Measurements from ENCODE around the gene ALG6.

ALG6 gene

DNA sequence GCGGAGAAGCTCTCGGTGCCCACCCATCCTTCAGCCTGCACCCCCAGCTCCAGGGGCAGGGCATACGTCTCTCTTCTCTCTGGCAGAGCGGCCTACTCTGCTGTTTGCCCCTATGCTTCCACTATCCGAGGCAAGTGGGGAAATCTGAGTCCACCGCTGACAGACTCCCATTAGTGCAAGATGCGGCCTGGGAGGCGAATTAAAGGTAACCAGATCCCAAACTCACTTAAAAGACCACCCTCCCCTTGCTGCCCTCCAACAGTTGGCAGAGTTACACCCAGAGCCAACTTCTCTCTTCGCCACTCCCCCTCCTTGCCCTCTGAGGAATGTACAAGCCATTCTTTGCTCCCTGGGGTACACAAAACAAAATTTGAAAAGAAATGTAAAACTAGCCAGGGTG, 38.6 kb upstream of the ALG6 start:
- Histone ChIP-seq H3K79me2 (no peaks in the 10 kb centered on the region), H3K27ac (no peak overlapping the region), H3K27me3 (ENCODE audit: control insufficient read depth, insufficient read depth, low read length) (peaks cover 27% of the 10 kb centered on the region), H3K9me3 (ENCODE audit: control insufficient read depth, low read length) (no peaks in the 10 kb centered on the region), H3K9ac (no peak overlapping the region), H3K4me2 (ENCODE audit: low read length) (no peak overlapping the region), H3K4me3 (ENCODE audit: low read depth, low read length) (no peak overlapping the region), H2AFZ (no peak overlapping the region), H3K36me3 (ENCODE audit: control insufficient read depth, insufficient read depth, low read length) (no peaks in the 10 kb centered on the region), H3K4me1 (no peaks in the 10 kb centered on the region)
- TF ChIP-seq, protein P1, sequence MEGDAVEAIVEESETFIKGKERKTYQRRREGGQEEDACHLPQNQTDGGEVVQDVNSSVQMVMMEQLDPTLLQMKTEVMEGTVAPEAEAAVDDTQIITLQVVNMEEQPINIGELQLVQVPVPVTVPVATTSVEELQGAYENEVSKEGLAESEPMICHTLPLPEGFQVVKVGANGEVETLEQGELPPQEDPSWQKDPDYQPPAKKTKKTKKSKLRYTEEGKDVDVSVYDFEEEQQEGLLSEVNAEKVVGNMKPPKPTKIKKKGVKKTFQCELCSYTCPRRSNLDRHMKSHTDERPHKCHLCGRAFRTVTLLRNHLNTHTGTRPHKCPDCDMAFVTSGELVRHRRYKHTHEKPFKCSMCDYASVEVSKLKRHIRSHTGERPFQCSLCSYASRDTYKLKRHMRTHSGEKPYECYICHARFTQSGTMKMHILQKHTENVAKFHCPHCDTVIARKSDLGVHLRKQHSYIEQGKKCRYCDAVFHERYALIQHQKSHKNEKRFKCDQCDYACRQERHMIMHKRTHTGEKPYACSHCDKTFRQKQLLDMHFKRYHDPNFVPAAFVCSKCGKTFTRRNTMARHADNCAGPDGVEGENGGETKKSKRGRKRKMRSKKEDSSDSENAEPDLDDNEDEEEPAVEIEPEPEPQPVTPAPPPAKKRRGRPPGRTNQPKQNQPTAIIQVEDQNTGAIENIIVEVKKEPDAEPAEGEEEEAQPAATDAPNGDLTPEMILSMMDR (IDR thresholded peaks at IDR 0.05): no peak

DNA sequence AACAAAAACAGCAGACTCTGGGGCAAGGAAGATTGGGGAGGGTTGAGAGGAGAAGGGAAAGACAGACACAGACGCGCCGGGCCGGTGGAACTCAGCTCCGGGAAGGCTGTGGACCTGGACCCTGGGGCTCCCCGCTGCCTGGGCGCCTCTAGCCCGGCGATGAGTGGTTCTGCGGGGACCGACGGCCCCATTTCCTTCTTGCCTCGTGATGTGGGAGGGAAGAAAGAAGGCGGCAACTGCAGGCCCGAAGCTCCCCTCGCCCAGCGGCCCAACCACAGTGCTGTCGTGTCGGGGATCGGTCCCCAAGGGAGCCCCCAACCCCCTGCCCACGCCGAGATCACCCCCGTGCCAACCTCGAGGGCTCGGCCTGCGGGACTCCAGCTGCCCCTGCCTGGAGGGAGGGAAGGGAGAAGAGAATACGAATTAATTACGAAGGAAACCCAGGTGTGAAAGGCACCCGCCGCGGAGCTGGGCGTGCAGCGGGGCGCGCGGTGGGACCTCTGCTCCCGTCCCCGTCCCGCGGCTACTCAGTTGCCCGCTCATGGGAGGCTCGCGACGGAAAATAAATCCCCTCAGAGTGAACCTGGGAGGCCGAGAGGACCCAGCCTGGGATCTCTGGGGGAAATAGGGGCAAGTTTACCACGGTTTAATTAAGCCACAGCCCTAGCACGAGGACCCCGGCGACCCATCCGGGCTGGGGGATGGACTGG, 37.7 kb upstream of the ALG6 start:
- TF ChIP-seq, protein P1 (IDR thresholded peaks at IDR 0.05): no peak
- H3K4me2 ChIP-seq (ENCODE audit: low read length): no peak overlapping the region
- H3K27me3 ChIP-seq (ENCODE audit: control insufficient read depth, insufficient read depth, low read length): peaks cover 21% of the 10 kb centered on the region
- no peak overlapping the region for H2AFZ ChIP-seq
- no peaks in the 10 kb centered on the region for H3K36me3 ChIP-seq (ENCODE audit: control insufficient read depth, insufficient read depth, low read length)
- H3K9me3 ChIP-seq (ENCODE audit: control insufficient read depth, low read length): no peaks in the 10 kb centered on the region
- H3K79me2 ChIP-seq: no peaks in the 10 kb centered on the region
- H3K4me1 ChIP-seq: no peaks in the 10 kb centered on the region
- no peak overlapping the region for H3K27ac ChIP-seq
- H3K4me3 ChIP-seq (ENCODE audit: low read depth, low read length): no peak overlapping the region
- H3K9ac ChIP-seq: no peak overlapping the region

DNA sequence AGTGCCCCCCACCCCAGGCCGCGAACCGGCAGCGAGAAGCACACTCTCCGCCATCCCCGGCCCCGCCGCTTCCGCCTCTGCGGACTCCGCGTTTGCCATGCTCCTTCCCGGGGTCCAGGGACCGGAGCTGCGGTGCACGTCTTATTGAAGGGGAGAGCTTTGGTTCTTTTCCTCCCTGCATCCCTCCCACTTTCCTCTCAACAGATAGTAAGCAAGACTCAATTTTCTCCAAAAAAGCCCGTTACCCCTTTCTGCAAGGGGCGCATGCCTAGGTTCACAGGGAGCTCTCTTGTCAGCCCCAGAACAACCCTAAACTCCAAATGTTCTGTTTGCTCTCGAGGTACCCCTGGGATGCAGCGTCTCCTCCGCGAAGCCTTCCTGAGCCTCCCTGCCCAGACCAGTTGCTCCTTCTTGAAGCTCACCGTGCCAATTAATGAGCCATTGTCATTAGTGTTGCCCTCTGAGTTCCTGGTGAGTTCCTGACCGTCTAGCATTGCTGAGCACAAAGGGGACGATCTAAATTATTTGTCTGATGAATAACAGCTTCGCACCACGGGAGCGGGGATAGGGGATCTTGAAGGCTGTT, 37.0 kb upstream of the ALG6 start:
- Histone ChIP-seq H3K9me3 (ENCODE audit: control insufficient read depth, low read length) (no peaks in the 10 kb centered on the region), H3K4me3 (ENCODE audit: low read depth, low read length) (no peak overlapping the region), H3K4me2 (ENCODE audit: low read length) (no peak overlapping the region), H3K27ac (no peak overlapping the region), H3K27me3 (ENCODE audit: control insufficient read depth, insufficient read depth, low read length) (peaks cover 21% of the 10 kb centered on the region), H3K9ac (no peak overlapping the region), H3K79me2 (no peaks in the 10 kb centered on the region), H3K4me1 (no peaks in the 10 kb centered on the region), H3K36me3 (ENCODE audit: control insufficient read depth, insufficient read depth, low read length) (no peaks in the 10 kb centered on the region), H2AFZ (no peak overlapping the region)
- TF ChIP-seq, protein P1 (IDR thresholded peaks at IDR 0.05): no peak

DNA sequence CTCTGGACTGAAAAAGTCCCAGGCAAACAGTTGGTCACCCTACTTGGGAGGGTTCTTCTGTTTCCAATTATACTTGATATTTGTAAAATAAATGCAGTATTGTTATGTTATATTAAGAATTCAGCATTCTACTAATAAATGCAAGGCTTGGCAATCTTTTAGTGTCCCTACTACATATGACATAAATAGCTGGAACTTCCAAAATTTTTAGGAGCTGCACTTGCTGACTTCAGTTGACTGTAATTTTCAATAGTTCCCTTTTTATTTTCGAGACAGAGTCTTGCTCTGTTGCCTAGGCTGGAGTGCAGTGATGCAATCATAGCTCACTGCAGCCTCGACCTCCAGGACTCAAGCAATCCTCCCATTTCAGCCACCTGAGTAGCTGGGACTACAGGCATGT, 25.0 kb upstream of the ALG6 start:
- no peak overlapping the region for H3K9ac ChIP-seq
- H3K36me3 ChIP-seq (ENCODE audit: control insufficient read depth, insufficient read depth, low read length): no peaks in the 10 kb centered on the region
- H3K4me2 ChIP-seq (ENCODE audit: low read length): no peak overlapping the region
- H3K9me3 ChIP-seq (ENCODE audit: control insufficient read depth, low read length): no peaks in the 10 kb centered on the region
- no peaks in the 10 kb centered on the region for H3K79me2 ChIP-seq
- H2AFZ ChIP-seq: no peak overlapping the region
- H3K27me3 ChIP-seq (ENCODE audit: control insufficient read depth, insufficient read depth, low read length): no peaks in the 10 kb centered on the region
- no peak overlapping the region for H3K27ac ChIP-seq
- H3K4me1 ChIP-seq: no peaks in the 10 kb centered on the region
- TF ChIP-seq, protein P1 (IDR thresholded peaks at IDR 0.05): no peak
- H3K4me3 ChIP-seq (ENCODE audit: low read depth, low read length): no peak overlapping the region

DNA sequence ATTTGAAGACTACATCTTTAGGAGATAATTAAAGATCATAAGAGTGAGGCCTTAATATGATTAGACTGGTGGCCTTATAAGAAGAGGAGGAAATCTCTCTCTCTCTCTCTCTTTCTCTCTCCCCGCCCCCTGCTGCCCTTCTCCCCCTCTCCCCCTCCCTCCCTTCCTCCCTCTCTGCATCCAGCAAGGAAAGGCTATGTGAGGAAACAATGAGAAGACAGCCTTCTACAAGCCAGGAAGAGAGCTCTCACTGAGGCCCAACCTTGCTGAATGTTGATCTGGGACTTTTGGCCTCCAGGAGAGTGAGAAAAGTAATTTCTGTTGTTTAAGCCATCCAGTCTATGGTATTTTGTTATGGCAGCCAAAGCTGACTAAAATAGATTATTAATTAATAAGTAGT, 23.5 kb upstream of the ALG6 start:
- H3K27ac ChIP-seq: no peak overlapping the region
- H3K4me3 ChIP-seq (ENCODE audit: low read depth, low read length): no peak overlapping the region
- no peak overlapping the region for H3K4me2 ChIP-seq (ENCODE audit: low read length)
- no peak overlapping the region for H3K9ac ChIP-seq
- H3K9me3 ChIP-seq (ENCODE audit: control insufficient read depth, low read length): no peaks in the 10 kb centered on the region
- no peaks in the 10 kb centered on the region for H3K4me1 ChIP-seq
- no peaks in the 10 kb centered on the region for H3K36me3 ChIP-seq (ENCODE audit: control insufficient read depth, insufficient read depth, low read length)
- TF ChIP-seq, protein P1 (IDR thresholded peaks at IDR 0.05): no peak
- no peaks in the 10 kb centered on the region for H3K79me2 ChIP-seq
- H2AFZ ChIP-seq: no peak overlapping the region
- no peaks in the 10 kb centered on the region for H3K27me3 ChIP-seq (ENCODE audit: control insufficient read depth, insufficient read depth, low read length)
